ENCODE results near the gene SSR1. TPM values are rescaled to one million over a fixed set of nuclear protein-coding genes. Genes with fewer than 3 reads are reported as not detected.
A peak's percentile ranks its signal among the peaks of the same experiment; 100 is the strongest.

SSR1 gene
- polyA plus RNA-seq, 1 donor from 2014 or later, result 53.0 TPM

DNA sequence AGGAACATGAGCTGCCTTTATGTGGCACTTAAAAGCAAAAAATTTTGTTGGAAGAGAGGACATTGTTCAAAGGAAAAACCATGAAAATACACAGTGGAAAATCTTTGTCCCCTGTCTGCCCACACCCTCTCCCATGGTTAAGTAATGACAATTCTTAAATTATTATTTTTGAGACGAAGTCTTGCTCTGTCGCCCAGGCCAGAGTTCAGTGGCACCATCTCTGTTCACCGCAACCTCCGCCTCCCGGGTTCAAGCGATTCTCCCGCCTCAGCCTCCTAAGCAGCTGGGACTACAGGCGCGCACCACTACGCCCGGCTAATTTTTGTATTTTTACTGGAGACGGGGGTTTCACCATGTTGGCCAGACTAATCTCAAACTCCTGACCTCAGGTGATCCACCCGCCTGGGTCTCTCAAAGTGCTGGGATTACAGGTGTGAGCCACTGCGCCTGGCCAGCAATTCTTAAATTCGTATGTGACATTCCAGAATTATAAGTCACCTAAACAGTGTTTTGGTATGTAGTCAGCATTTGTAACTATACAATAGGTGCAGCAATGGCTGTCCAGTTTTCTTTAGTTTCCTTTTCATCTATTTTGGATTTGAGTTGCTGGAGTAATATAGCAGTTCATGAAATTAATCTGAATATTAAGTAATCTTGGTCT lies 636 bp upstream of the SSR1 start:
- H3F3A ChIP-seq (ENCODE audit: insufficient read depth, low read length, poor library complexity, severe bottlenecking), result no peaks in the 10 kb centered on the region

DNA sequence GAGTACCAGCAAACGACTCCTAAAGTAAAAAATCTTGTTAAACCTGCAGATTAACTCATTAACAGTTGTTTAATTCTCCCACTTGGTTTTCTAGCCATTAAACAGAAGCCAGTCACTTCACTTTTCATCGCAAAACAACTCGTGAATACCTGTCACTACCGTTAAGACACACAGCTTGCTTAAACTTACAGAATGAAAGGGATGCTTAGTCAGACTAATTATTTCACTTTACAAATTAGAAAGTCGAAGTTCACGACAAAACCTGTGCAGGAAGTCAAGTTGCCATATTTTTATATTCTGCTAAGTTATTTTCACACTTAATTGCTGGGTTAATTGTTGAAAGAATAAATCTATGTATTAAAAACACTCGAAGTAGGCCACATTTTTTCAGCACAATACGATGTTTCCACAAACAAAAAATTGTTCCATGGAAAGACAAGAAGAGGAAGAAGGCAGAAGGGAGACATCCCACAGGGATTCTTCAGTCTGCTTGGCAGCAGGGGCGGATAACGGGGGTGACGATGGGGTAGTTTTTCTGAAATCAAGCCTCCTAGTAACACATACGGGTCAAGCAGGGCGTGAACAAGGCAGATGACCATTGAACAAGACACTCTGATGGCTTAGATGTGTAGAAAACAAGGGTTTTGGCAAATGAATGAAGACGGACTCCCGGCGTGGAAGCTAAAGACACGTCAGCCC lies 933 bp downstream of the SSR1 start:
- H3K4me2 ChIP-seq (ENCODE audit: low read length), result peak overlapping the region; percentile 75
- H3K27me3 ChIP-seq (ENCODE audit: insufficient read depth, low read depth, low read length), result no peaks in the 10 kb centered on the region
- no peaks in the 10 kb centered on the region for H3K9me2 ChIP-seq (ENCODE audit: insufficient read depth, low read length)
- no peaks in the 10 kb centered on the region for H4K20me1 ChIP-seq (ENCODE audit: insufficient read depth)
- peaks cover 24% of the 10 kb centered on the region for H3K79me2 ChIP-seq (replicated peaks; ENCODE audit: insufficient read depth, low read length)
- H2AFZ ChIP-seq (ENCODE audit: low read depth, low read length), result peak overlapping the region; percentile 94
- peak overlapping the region; percentile 99 for H3K4me3 ChIP-seq (ENCODE audit: low read length)
- H3K36me3 ChIP-seq (ENCODE audit: insufficient read depth, low read length), result peaks cover 4% of the 10 kb centered on the region
- no peaks in the 10 kb centered on the region for H3F3A ChIP-seq (ENCODE audit: insufficient read depth, low read length, poor library complexity, severe bottlenecking)
- H3K9ac ChIP-seq (ENCODE audit: low read length), result peak overlapping the region; percentile 94
- H3K27ac ChIP-seq (ENCODE audit: low read length), result peak overlapping the region; percentile 84
- no peaks in the 10 kb centered on the region for H3K9me3 ChIP-seq (ENCODE audit: low read length)
- no peak for TF ChIP-seq RAD21 (conservative IDR thresholded peaks at IDR 0.05)
- no peak for TF ChIP-seq TAF1 (IDR thresholded peaks at IDR 0.05; ENCODE audit: low read depth)
- TF ChIP-seq, protein P1, sequence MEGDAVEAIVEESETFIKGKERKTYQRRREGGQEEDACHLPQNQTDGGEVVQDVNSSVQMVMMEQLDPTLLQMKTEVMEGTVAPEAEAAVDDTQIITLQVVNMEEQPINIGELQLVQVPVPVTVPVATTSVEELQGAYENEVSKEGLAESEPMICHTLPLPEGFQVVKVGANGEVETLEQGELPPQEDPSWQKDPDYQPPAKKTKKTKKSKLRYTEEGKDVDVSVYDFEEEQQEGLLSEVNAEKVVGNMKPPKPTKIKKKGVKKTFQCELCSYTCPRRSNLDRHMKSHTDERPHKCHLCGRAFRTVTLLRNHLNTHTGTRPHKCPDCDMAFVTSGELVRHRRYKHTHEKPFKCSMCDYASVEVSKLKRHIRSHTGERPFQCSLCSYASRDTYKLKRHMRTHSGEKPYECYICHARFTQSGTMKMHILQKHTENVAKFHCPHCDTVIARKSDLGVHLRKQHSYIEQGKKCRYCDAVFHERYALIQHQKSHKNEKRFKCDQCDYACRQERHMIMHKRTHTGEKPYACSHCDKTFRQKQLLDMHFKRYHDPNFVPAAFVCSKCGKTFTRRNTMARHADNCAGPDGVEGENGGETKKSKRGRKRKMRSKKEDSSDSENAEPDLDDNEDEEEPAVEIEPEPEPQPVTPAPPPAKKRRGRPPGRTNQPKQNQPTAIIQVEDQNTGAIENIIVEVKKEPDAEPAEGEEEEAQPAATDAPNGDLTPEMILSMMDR (IDR thresholded peaks at IDR 0.05; ENCODE audit: poor library complexity, severe bottlenecking), result no peak
- TF ChIP-seq POLR2AphosphoS5 (IDR thresholded peaks at IDR 0.05), result no peak
- TF ChIP-seq MXI1 (conservative IDR thresholded peaks at IDR 0.05; ENCODE audit: poor library complexity, severe bottlenecking), result no peak
- no peak for TF ChIP-seq EP300 (conservative IDR thresholded peaks at IDR 0.05; ENCODE audit: poor library complexity, severe bottlenecking)
- TF ChIP-seq, protein P2, sequence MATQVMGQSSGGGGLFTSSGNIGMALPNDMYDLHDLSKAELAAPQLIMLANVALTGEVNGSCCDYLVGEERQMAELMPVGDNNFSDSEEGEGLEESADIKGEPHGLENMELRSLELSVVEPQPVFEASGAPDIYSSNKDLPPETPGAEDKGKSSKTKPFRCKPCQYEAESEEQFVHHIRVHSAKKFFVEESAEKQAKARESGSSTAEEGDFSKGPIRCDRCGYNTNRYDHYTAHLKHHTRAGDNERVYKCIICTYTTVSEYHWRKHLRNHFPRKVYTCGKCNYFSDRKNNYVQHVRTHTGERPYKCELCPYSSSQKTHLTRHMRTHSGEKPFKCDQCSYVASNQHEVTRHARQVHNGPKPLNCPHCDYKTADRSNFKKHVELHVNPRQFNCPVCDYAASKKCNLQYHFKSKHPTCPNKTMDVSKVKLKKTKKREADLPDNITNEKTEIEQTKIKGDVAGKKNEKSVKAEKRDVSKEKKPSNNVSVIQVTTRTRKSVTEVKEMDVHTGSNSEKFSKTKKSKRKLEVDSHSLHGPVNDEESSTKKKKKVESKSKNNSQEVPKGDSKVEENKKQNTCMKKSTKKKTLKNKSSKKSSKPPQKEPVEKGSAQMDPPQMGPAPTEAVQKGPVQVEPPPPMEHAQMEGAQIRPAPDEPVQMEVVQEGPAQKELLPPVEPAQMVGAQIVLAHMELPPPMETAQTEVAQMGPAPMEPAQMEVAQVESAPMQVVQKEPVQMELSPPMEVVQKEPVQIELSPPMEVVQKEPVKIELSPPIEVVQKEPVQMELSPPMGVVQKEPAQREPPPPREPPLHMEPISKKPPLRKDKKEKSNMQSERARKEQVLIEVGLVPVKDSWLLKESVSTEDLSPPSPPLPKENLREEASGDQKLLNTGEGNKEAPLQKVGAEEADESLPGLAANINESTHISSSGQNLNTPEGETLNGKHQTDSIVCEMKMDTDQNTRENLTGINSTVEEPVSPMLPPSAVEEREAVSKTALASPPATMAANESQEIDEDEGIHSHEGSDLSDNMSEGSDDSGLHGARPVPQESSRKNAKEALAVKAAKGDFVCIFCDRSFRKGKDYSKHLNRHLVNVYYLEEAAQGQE (IDR thresholded peaks at IDR 0.05; ENCODE audit: borderline replicate concordance), result no peak
- no peak for TF ChIP-seq EZH2 (IDR thresholded peaks at IDR 0.05; ENCODE audit: borderline replicate concordance, insufficient read depth, low read length, poor library complexity, severe bottlenecking)

More for the DNA sequence above, 636 bp upstream of the SSR1 start:
- peaks cover 24% of the 10 kb centered on the region for H3K79me2 ChIP-seq (replicated peaks; ENCODE audit: insufficient read depth, low read length)
- H2AFZ ChIP-seq (ENCODE audit: low read depth, low read length), result peak overlapping the region; percentile 94
- H3K4me2 ChIP-seq (ENCODE audit: low read length), result peak overlapping the region; percentile 85
- no peaks in the 10 kb centered on the region for H3K9me2 ChIP-seq (ENCODE audit: insufficient read depth, low read length)
- peak overlapping the region; percentile 84 for H3K27ac ChIP-seq (ENCODE audit: low read length)
- TF ChIP-seq TAF1 (IDR thresholded peaks at IDR 0.05; ENCODE audit: low read depth) (no peak), EP300 (conservative IDR thresholded peaks at IDR 0.05; ENCODE audit: poor library complexity, severe bottlenecking) (no peak), RAD21 (conservative IDR thresholded peaks at IDR 0.05) (no peak), POLR2AphosphoS5 (IDR thresholded peaks at IDR 0.05) (no peak), SMC3 (conservative IDR thresholded peaks at IDR 0.05; ENCODE audit: poor library complexity) (no peak), MXI1 (conservative IDR thresholded peaks at IDR 0.05; ENCODE audit: poor library complexity, severe bottlenecking) (no peak), EZH2 (IDR thresholded peaks at IDR 0.05; ENCODE audit: borderline replicate concordance, insufficient read depth, low read length, poor library complexity, severe bottlenecking) (no peak)
- TF ChIP-seq, protein P1 (IDR thresholded peaks at IDR 0.05; ENCODE audit: poor library complexity, severe bottlenecking), result no peak
- TF ChIP-seq, protein P2 (IDR thresholded peaks at IDR 0.05; ENCODE audit: borderline replicate concordance), result no peak
- no peaks in the 10 kb centered on the region for H4K20me1 ChIP-seq (ENCODE audit: insufficient read depth)
- H3K9me3 ChIP-seq (ENCODE audit: low read length), result no peaks in the 10 kb centered on the region
- H3K4me3 ChIP-seq (ENCODE audit: low read length), result peak overlapping the region; percentile 99
- no peaks in the 10 kb centered on the region for H3K36me3 ChIP-seq (ENCODE audit: insufficient read depth, low read length)
- H3K27me3 ChIP-seq (ENCODE audit: insufficient read depth, low read depth, low read length), result no peaks in the 10 kb centered on the region
- H3K9ac ChIP-seq (ENCODE audit: low read length), result peak overlapping the region; percentile 94

All from neural cell (in vitro differentiated cells).